HG03135 (cell line): Measurements from ENCODE around the gene MFSD12.

ENCODE experiments used
- ATAC-seq: cut with Tn5 transposase; IDR thresholded peaks from one replicate; pipeline ENCODE4 v1.9.1; 2021; ENCODE audit warnings: mild to moderate bottlenecking, moderate library complexity; ENCODE audit not compliant: unreplicated experiment

The MFSD12 gene

GRCh38 chr19:3563709-3564524 lies 6.5 kb upstream of the MFSD12 start:
- no peak for ATAC-seq

- peak; percentile 34 for ATAC-seq
Observed at GRCh38 chr19:3556978-3557460, 367 bp downstream of the MFSD12 start.

GRCh38 chr19:3556423-3556977 lies 886 bp downstream of the MFSD12 start:
- ATAC-seq, result no peak

- ATAC-seq, result no peak
Observed at GRCh38 chr19:3555653-3556422, 1.5 kb downstream of the MFSD12 start.

GRCh38 chr19:3554254-3555083 lies 2.9 kb downstream of the MFSD12 start:
- no peak for ATAC-seq

- ATAC-seq, result no peak
Observed at GRCh38 chr19:3551792-3552095, 5.6 kb downstream of the MFSD12 start.

- no peak for ATAC-seq
Observed at GRCh38 chr19:3550947-3551791, 6.2 kb downstream of the MFSD12 start.

- ATAC-seq, result no peak
Observed at GRCh38 chr19:3549816-3550215, 7.6 kb downstream of the MFSD12 start.

- ATAC-seq, result no peak
Observed at GRCh38 chr19:3548606-3549005, 8.8 kb downstream of the MFSD12 start.

GRCh38 chr19:3547767-3548282 lies 9.6 kb downstream of the MFSD12 start:
- no peak for ATAC-seq

GRCh38 chr19:3547301-3547731 lies 10.1 kb downstream of the MFSD12 start:
- no peak for ATAC-seq

GRCh38 chr19:3546119-3546518 lies 11.3 kb downstream of the MFSD12 start:
- no peak for ATAC-seq

GRCh38 chr19:3545669-3546034 lies 11.7 kb downstream of the MFSD12 start:
- no peak for ATAC-seq

GRCh38 chr19:3544742-3545668 lies 12.4 kb downstream of the MFSD12 start:
- no peak for ATAC-seq

- no peak for ATAC-seq
Observed at GRCh38 chr19:3544058-3544376, 13.4 kb downstream of the MFSD12 start.

GRCh38 chr19:3543150-3544057 lies 14.0 kb downstream of the MFSD12 start:
- no peak for ATAC-seq

- ATAC-seq, result no peak
Observed at GRCh38 chr19:3539756-3540118, 17.6 kb downstream of the MFSD12 start.
